ENCODE results near the gene CRIP2. TPM values are rescaled to one million over a fixed set of nuclear protein-coding genes. Genes with fewer than 3 reads are reported as not detected.

Gene CRIP2
- total RNA-seq, 6 experiments from 2014 or later: 11.2 to 50.0 (median 27.5) TPM

GRCh38 chr14:105496831-105497591 lies 22.4 kb downstream of the CRIP2 start:
- ATAC-seq: peak in 2 of 4 donors; percentile 2 to 4

GRCh38 chr14:105497671-105498429 lies 23.2 kb downstream of the CRIP2 start:
- ATAC-seq (peak; percentile 55 to 60 (median 59)), DNase-seq (peak; percentile 70 to 88 (median 88))
- Histone ChIP-seq H3K36me3 (peaks cover 0 to 3% (median 0%) of the 10 kb centered on the region in 4 donors), H3K27ac (peak overlapping the region in 2 of 3 donors; percentile 5 to 97), H3K4me1 (peaks cover 0 to 30% (median 15%) of the 10 kb centered on the region in 4 donors), H3K4me3 (peak overlapping the region in 1 of 3 donors; percentile 50), H3K9me3 (no peaks in the 10 kb centered on the region), H3K27me3 (no peaks in the 10 kb centered on the region)
- TF ChIP-seq CTCF (IDR thresholded peaks at IDR 0.05) (no peak), POLR2A (IDR thresholded peaks at IDR 0.05) (no peak)
- 47% methylated on average over 6 of the region's 31 CpGs for WGBS (ENCODE audit: insufficient coverage, low coverage, low lambda C conversion rate, missing lambda C conversion rate)
- intact Hi-C loops (cut with DNase I): no loop called here

More at GRCh38 chr14:105496831-105497591, 22.4 kb downstream of the CRIP2 start:
- WGBS (ENCODE audit: insufficient coverage, low coverage, low lambda C conversion rate, missing lambda C conversion rate): no CpG with 5 or more reads among the region's 32 CpGs
- intact Hi-C loops (cut with DNase I): no loop called here
- no peaks in the 10 kb centered on the region for H3K27me3 ChIP-seq
- peak overlapping the region in 1 of 3 donors; percentile 50 for H3K4me3 ChIP-seq
- peaks cover 0 to 38% (median 19%) of the 10 kb centered on the region in 4 donors for H3K4me1 ChIP-seq
- DNase-seq: peak; percentile 33 to 74 (median 59)
- peaks cover 0 to 3% (median 0%) of the 10 kb centered on the region in 4 donors for H3K36me3 ChIP-seq
- H3K9me3 ChIP-seq: no peaks in the 10 kb centered on the region
- peak overlapping the region in 2 of 3 donors; percentile 88 to 97 for H3K27ac ChIP-seq
- no peak for TF ChIP-seq CTCF (IDR thresholded peaks at IDR 0.05)

GRCh38 chr14:105498430-105499255 lies 24.0 kb downstream of the CRIP2 start:
- no peaks in the 10 kb centered on the region for H3K27me3 ChIP-seq
- DNase-seq (peak in 2 of 3 donors; percentile 45 to 57), ATAC-seq (no peak)
- WGBS (ENCODE audit: insufficient coverage, low coverage, low lambda C conversion rate, missing lambda C conversion rate): 100% methylated on average over 4 of the region's 36 CpGs
- H3K4me1 ChIP-seq: peaks cover 0 to 28% (median 13%) of the 10 kb centered on the region in 4 donors
- no peak overlapping the region for H3K4me3 ChIP-seq
- intact Hi-C loops (cut with DNase I): no loop called here
- peaks cover 0 to 3% (median 0%) of the 10 kb centered on the region in 4 donors for H3K36me3 ChIP-seq
- no peaks in the 10 kb centered on the region for H3K9me3 ChIP-seq
- peak overlapping the region in 1 of 3 donors; percentile 97 for H3K27ac ChIP-seq
- TF ChIP-seq CTCF (IDR thresholded peaks at IDR 0.05): no peak
- TF ChIP-seq POLR2A (IDR thresholded peaks at IDR 0.05): no peak

All from right lobe of liver (tissue), 6 donors.